H9 (cell line): ENCODE results near the gene OBP2B. TPM values are rescaled to one million over a fixed set of nuclear protein-coding genes. Genes with fewer than 3 reads are reported as not detected.
"Not testable (repeated sequence)": the region's sequence is repeated elsewhere in the genome, so short reads cannot be mapped to it uniquely, and the experiment has no call there.

ENCODE experiments used
- DNase-seq: peaks from one replicate; pipeline ENCODE4 v3.0.0-alpha.2; 2017
- H2AFZ ChIP-seq: one replicate; pipeline ENCODE4 v1.6.1; 2013; ENCODE audit warnings: mild to moderate bottlenecking, low read length, control low read depth, moderate library complexity
- H2AK5ac ChIP-seq: 2 replicates; pipeline ENCODE4 v1.6.1; 2013; ENCODE audit warnings: low read length, control low read depth, mixed read lengths; ENCODE audit not compliant: insufficient read length
- H2BK120ac ChIP-seq: one replicate; pipeline ENCODE4 v1.6.1; 2013; ENCODE audit warnings: low read depth, mild to moderate bottlenecking, low read length, control low read depth, inconsistent platforms; ENCODE audit not compliant: poor library complexity, severe bottlenecking
- H2BK12ac ChIP-seq: 2 replicates; pipeline ENCODE4 v1.6.1; 2013; ENCODE audit warnings: low read length, control low read depth, mixed read lengths, low read depth; ENCODE audit not compliant: insufficient read length
- H2BK15ac ChIP-seq: 2 replicates; pipeline ENCODE4 v1.6.1; 2013; ENCODE audit warnings: low read depth, low read length, control low read depth
- H2BK20ac ChIP-seq: one replicate; pipeline ENCODE4 v1.6.1; 2013; ENCODE audit warnings: low read depth, mild to moderate bottlenecking, low read length, control low read depth, inconsistent platforms; ENCODE audit not compliant: poor library complexity, severe bottlenecking
- H2BK5ac ChIP-seq: 2 replicates; pipeline ENCODE4 v1.6.1; 2013; ENCODE audit warnings: low read length, control low read depth, mixed read lengths; ENCODE audit not compliant: insufficient read length
- H3K14ac ChIP-seq: 2 replicates; pipeline ENCODE4 v1.6.1; 2013; ENCODE audit warnings: low read length, control low read depth; ENCODE audit not compliant: insufficient read depth
- H3K18ac ChIP-seq: 2 replicates; pipeline ENCODE4 v1.6.1; 2013; ENCODE audit warnings: low read depth, mild to moderate bottlenecking, mixed read lengths, low read length, control low read depth; ENCODE audit not compliant: insufficient read length
- H3K23ac ChIP-seq: 2 replicates; pipeline ENCODE4 v1.6.1; 2013; ENCODE audit warnings: low read length, control low read depth, mixed read lengths, low read depth; ENCODE audit not compliant: insufficient read length
- H3K23me2 ChIP-seq: 2 replicates; pipeline ENCODE4 v1.6.1; 2013; ENCODE audit warnings: low read depth, mild to moderate bottlenecking, mixed read lengths, low read length, control low read depth; ENCODE audit not compliant: insufficient read length, poor library complexity, severe bottlenecking
- H3K27ac ChIP-seq: 2 replicates; pipeline ENCODE4 v1.5.1; 2013; ENCODE audit warnings: low read length, control low read depth, mixed read lengths, low read depth; ENCODE audit not compliant: insufficient read length
- H3K27me3 ChIP-seq: 2 replicates; pipeline ENCODE4 v1.6.1; 2013; ENCODE audit warnings: low read length, control low read depth, inconsistent platforms; ENCODE audit not compliant: insufficient read depth
- H3K4ac ChIP-seq: 2 replicates; pipeline ENCODE4 v1.6.1; 2013; ENCODE audit warnings: low read depth, mild to moderate bottlenecking, control low read depth, inconsistent platforms, low read length, moderate library complexity
- H3K4me1 ChIP-seq: 2 replicates; pipeline ENCODE4 v1.6.1; 2013; ENCODE audit warnings: low read length, control low read depth, inconsistent platforms; ENCODE audit not compliant: insufficient read depth
- H3K4me2 ChIP-seq: 2 replicates; pipeline ENCODE4 v1.6.1; 2013; ENCODE audit warnings: low read length, control low read depth, mixed read lengths; ENCODE audit not compliant: insufficient read length, insufficient read depth
- H3K56ac ChIP-seq: 2 replicates; pipeline ENCODE4 v1.6.1; 2013; ENCODE audit warnings: low read depth, mild to moderate bottlenecking, mixed read lengths, low read length, control low read depth; ENCODE audit not compliant: insufficient read length
- H3K79me1 ChIP-seq: 2 replicates; pipeline ENCODE4 v1.6.1; 2013; ENCODE audit warnings: low read depth, mild to moderate bottlenecking, moderate library complexity, low read length, control low read depth, inconsistent platforms; ENCODE audit not compliant: insufficient read depth, poor library complexity, severe bottlenecking
- H3K79me2 ChIP-seq: 2 replicates; pipeline ENCODE4 v1.6.1; 2013; ENCODE audit warnings: low read length, control low read depth, inconsistent platforms; ENCODE audit not compliant: insufficient read depth
- H3K9ac ChIP-seq: 2 replicates; pipeline ENCODE4 v1.6.1; 2013; ENCODE audit warnings: low read length, control low read depth, mixed read lengths; ENCODE audit not compliant: insufficient read length; ENCODE audit errors: extremely low read depth
- H3K9me3 ChIP-seq: one replicate; pipeline ENCODE4 v1.6.1; 2013; ENCODE audit warnings: low read depth, low read length, inconsistent platforms; ENCODE audit not compliant: control insufficient read depth
- H3T11ph ChIP-seq: one replicate; pipeline ENCODE4 v1.6.1; 2013; ENCODE audit warnings: mild to moderate bottlenecking, low read length, control low read depth, inconsistent platforms
- H4K20me1 ChIP-seq: one replicate; pipeline ENCODE4 v1.6.1; 2013; ENCODE audit not compliant: control insufficient read depth, insufficient read length, insufficient read depth
- H4K5ac ChIP-seq: 2 replicates; pipeline ENCODE4 v1.6.1; 2013; ENCODE audit warnings: low read depth, mild to moderate bottlenecking, mixed read lengths, low read length, control low read depth; ENCODE audit not compliant: insufficient read length
- H4K8ac ChIP-seq: replicated peaks from 2 replicates; pipeline ENCODE4 v1.6.1; 2013; ENCODE audit warnings: low read length, control low read depth, mixed read lengths, low read depth; ENCODE audit not compliant: insufficient read length
- H4K91ac ChIP-seq: 2 replicates; pipeline ENCODE4 v1.6.1; 2013; ENCODE audit warnings: low read depth, mild to moderate bottlenecking, moderate library complexity, mixed read lengths, low read length, control low read depth; ENCODE audit not compliant: insufficient read length
- H3K27ac Mint-ChIP-seq, 3 experiments: 2 replicates in 2 of 3; 3 replicates in 1 of 3; pipeline ENCODE4 v1.8.0; 2020 to 2021; ENCODE audit warnings: mixed read lengths in 3 of 3, mild to moderate bottlenecking in 1 of 3, moderate library complexity in 1 of 3
- H3K27me3 Mint-ChIP-seq: 2 replicates; pipeline ENCODE4 v1.8.0; 2021; ENCODE audit warnings: low read depth, mild to moderate bottlenecking, moderate library complexity, mixed read lengths
- H3K36me3 Mint-ChIP-seq, 3 experiments: 2 replicates in 2 of 3; 3 replicates in 1 of 3; pipeline ENCODE4 v1.8.0; 2020 to 2021; ENCODE audit warnings: low read depth in 3 of 3, mixed read lengths in 3 of 3; ENCODE audit not compliant: insufficient read depth in 1 of 3
- H3K4me1 Mint-ChIP-seq, 2 experiments: 2 replicates each; pipeline ENCODE4 v1.8.0; 2020; ENCODE audit warnings: mixed read lengths in 2 of 2
- H3K4me3 Mint-ChIP-seq, 2 experiments: 2 replicates in 1 of 2; 3 replicates in 1 of 2; pipeline ENCODE4 v1.8.0; 2020 to 2021; ENCODE audit warnings: mild to moderate bottlenecking in 2 of 2, mixed read lengths in 2 of 2, moderate library complexity in 1 of 2
- H3K9me3 Mint-ChIP-seq, 2 experiments: 2 replicates in 1 of 2; 3 replicates in 1 of 2; pipeline ENCODE4 v1.8.0; 2020; ENCODE audit warnings: mild to moderate bottlenecking in 2 of 2, mixed read lengths in 2 of 2, moderate library complexity in 1 of 2
- WGBS: extraction: QIAGEN DNeasy Blood & Tissue Kit; methylation state at CpG from one replicate; pipeline ENCODE4 v1.1.7; 2013; ENCODE audit warnings: missing lambda C conversion rate, low lambda C conversion rate, mixed read lengths; ENCODE audit not compliant: insufficient read length; ENCODE audit errors: extremely low coverage; 5-methylcytosine and 5-hydroxymethylcytosine counted together
- long read RNA-seq: library from polyadenylated mRNA; unstranded; transcript quantifications from one replicate; pipeline ENCODE4 v2.0.0, GENCODE V29; 2020
- total RNA-seq: library from RNA; stranded (reverse); gene quantifications from 2 replicates; pipeline ENCODE4 v1.2.1, GENCODE V29; 2021

The OBP2B gene
- not detected in 2 replicates for total RNA-seq
- long read RNA-seq = 0 reads

DNA sequence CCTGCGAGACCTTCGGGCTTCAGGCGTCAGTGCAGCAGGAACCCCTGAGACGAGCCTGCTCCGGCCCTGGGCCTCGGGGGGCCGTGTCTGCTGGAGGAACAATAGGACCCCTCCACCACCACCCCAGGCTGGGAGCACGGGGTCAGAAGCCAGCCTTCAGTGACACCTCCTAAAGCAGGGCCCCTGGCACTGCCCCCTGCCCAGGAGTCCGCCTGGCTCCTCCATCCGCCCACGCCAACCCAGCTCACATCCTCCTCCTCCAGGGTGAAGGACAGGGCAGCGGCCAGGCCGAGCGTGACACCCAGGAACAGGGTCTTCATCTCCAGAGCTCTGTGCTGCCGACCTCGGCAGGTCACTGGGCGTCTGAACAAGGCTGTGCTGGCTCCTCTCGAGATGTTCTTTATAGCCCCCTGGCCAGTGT is at the start of gene OBP2B:
OBP2B (minus strand) TSS at position 371 of the 421 bp plus-strand sequence; CDS start at position 320, 51 bp downstream.
- WGBS = no CpG with 5 or more reads among the region's 18 CpGs

More for the DNA sequence above, at the start of gene OBP2B:
- not testable (repeated sequence) for H3K27ac Mint-ChIP-seq, H3K4me2 ChIP-seq, H3K27ac ChIP-seq, H4K20me1 ChIP-seq, H3K27me3 ChIP-seq, DNase-seq, H3K9ac ChIP-seq, H3K23me2 ChIP-seq, H3K9me3 Mint-ChIP-seq, H3K79me1 ChIP-seq, H4K8ac ChIP-seq, H3K79me2 ChIP-seq, H3K4me3 Mint-ChIP-seq, H3K56ac ChIP-seq, H3K36me3 Mint-ChIP-seq, H2BK12ac ChIP-seq, H2BK20ac ChIP-seq, H3K9me3 ChIP-seq, H3K4me1 Mint-ChIP-seq, H2AK5ac ChIP-seq, H3K4ac ChIP-seq, H3K4me1 ChIP-seq, H2BK5ac ChIP-seq, H4K91ac ChIP-seq, H2BK120ac ChIP-seq, H2BK15ac ChIP-seq, H3K23ac ChIP-seq, H3K18ac ChIP-seq, H3T11ph ChIP-seq, H2AFZ ChIP-seq
- Histone ChIP-seq H4K5ac (peak within 1 kb of the TSS; percentile 83), H3K14ac (peak within 1 kb of the TSS; percentile 24; the same call in 1 of the 2 replicates)
- H3K27me3 Mint-ChIP-seq = peaks cover 93% of the 10 kb centered on the region
